Measurements from ENCODE around the gene TTC39C.

Gene TTC39C

DNA sequence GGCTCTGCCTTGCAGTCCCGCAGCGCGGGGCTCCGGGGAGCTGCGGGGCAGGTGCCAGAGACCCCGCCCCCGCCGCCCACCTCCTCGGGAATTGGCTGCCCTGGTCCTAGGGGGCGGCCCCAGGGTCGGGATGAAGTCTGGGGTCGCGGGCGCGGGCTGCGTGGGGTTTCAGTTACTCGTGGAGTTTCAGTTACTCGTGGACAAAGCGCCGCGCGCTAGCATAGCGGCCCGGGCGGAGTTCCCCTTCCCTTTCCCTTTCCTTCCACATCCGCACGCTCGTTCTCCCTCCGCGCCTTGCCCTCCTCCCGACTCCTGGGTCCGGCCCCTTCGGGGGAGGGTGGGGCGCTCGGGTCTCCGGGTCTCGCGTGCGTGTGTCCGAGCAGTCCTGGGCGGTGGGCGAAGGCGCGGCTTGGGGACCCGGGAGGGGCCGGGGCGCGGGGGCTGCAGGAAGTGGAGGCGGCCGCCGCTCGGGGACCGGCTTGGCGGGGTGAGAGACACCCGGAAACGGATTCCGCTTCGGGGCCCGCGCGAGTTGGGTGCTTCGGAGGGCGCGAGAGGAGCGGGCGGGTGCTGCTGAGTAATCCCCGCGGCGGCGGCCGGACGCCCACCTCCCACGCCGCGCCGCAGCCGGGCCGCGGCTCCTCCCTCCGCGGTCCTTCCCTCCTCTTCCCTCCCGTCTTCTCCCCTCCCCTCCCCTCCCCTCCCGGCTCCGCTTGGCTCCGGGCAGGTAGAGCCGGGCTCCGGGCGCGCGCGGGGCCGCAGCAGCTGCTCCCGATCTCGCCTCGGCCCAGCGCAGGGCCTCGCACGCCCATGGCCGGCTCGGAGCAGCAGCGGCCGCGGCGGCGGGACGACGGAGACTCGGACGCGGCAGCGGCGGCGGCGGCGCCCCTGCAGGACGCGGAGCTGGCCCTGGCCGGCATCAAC lies at the start of gene TTC39C:
Gene TTC39C, plus strand, starts transcription at position 693 of the 924 bp plus-strand sequence. Its CDS starts 118 bp downstream, at position 811.
- DNase-seq: peak; percentile 73

DNA sequence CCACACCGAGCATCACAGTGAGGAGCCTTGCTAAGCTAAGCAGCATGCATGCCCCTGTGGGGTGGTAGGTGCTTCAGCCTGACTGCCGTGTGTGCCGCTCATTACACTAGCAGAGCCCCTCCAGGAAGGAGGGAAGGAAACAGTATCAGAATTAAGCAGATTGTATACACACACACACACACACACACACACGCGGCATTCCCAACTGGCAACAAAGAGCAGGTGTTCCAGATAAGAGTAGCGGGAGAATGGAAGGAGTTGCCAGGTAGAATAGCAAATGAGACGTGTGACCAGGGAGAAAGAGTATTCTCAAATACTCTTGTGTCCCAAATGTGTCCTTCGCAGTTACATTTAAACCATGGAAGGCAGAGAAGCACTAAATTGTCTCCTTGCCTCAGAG lies 47.6 kb upstream of the TTC39C start:
- DNase-seq: no peak

DNA sequence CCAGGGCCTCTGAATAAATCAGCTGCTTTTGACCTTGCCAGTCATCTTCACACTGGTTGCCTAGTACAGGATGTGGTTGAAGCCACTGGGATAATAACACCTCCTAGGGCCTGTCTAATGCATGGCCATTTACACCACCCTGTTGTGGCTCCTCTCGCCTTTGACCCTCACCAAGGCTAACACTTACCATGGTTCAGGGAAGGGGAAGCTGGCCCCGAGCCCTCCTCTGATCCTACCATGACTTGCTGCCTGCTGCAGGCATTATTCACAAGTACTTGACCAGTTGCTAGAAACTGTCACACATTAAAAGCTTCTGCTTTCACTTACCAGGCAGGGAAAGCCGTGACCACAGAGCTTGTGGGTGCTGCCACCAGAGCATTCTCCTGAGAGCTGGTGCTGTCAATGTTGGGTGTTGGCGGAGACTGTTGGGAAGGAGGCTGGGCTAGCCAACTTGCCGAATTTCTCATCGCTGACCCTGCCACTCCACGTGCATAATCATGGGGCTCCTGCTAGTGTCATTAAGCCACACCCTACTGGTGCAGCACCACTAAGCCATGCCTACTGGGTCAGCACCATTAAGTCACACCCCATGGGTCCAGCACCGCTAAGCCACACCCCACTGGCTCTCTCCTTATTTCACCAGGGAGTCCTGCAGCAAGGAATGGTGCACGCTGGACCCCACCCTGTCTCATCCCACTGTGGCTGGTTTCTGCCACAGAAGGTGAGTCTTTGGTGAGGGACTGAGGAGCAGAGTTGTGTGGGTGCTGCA lies 47.0 kb upstream of the TTC39C start:
- no peak for DNase-seq

DNA sequence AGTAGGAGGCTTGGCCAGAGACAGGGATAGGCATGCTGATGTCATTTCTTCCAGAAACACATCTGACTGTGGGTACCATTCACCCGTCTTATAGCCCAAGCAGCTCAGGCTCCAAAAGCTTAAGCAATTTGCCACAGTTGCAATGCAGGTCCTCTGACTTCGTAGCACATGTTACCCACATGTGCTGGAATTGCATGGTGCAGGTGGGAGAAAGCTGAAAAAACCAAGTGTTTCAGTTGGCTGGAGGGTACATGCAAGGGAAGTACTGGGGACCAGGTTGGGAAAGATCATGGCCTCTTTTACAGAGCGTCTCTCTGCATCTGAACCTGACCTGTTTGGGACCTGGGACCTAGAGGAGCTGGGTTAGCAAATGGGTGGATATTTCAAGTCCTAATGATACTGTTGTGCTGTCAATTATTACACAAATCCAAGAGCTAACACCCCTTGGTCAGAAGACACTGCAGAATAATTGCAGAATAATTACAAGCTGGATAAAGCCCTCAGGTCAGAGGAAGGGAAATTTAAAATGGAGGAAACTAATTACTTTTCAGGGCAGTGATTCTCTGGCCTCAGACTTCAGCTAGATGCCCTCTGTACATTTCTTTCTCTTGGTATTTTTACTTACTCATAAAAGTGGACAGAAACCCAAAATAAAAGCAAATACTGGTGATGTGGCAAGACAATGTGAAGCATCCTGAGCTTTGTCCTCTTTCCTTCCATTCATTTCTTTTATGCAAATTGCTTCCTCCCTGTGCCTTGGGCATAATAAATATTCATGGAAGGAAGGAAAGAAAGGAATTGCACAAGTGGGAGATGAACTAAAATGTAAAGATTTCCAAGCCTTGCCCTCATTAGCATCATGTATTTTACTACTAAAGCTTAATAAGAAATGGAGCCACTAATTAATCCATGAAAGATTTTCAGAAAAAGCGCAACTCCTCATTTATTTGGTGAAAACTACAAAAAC lies 45.6 kb upstream of the TTC39C start:
- no peak for DNase-seq

DNA sequence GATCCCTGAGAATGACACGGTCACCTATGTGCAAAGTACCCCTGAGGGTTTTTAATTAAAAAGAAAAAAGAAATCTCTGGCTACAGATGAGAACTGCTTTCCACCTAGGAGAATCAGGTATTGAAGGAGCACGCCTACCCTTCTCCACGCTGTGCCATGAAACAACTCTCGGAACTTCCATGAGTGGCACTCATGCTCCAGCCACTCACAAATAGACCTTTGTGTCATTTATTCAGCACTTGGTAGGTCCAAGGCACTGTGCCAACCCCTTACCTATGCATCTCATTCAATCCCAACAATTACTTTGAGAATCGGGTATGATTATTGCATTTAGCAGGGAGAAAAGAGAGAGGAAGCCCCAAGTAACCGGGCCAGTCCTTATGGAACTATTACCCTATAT lies 44.9 kb upstream of the TTC39C start:
- DNase-seq: no peak

DNA sequence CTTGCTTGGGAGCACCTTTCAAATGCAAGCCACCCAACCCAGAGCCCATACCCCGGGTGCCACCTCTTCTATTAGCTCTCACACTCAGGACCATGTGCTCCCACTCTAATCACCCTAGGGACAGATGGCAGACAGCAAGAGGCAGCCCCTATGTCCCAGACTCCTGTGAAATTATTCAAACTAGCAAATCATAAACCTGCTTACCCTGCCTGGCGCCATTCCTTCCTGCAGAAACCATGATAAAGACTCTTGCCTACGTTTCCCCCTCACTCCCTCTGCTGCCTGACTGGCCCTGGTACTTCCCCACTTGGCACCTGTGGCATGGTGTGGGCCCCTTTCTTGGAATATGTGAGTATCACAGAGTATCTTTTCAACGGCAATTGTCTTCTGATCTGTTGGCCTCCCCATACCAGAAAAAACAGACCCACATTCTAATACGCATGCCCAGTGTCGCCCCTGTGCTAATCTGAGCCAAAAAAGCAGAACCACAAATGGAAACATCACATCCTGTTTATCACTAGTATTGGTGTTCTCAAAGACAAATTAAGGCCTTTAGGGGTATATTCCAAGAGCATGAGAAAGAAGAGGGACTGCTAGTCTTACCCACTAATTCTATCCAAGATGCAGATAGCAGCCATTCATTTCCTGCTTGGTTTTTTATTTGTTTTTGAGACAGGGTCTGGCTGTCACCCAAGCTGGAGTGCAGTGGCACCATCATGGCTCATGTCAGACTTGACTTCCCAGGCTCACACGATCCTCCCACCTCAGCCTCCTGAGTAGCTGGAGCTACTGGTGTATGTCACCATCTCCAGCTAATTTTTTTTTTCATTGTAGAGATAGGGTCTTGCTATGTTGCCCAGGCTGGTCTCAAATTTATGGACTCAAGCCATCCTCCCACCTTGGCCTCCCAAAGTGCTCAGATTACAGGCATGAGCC lies 44.1 kb upstream of the TTC39C start:
- no peak for DNase-seq

DNA sequence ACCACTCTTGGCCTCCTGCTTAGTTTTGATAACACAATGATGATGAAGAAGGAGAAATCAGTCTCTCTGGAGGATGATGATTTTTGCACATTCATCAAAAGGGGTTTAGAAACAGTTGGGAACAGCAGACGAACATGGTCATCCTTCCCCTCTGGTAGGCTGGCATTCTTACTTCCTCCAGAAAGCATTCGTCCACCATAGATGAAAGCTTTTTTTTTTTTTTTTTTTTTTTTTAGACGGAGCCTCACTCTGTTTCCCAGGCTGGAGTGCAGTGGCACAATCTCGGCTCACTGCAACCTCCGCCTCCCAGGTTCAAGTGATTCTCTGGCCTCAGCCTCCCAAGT lies 43.5 kb upstream of the TTC39C start:
- no peak for DNase-seq

DNA sequence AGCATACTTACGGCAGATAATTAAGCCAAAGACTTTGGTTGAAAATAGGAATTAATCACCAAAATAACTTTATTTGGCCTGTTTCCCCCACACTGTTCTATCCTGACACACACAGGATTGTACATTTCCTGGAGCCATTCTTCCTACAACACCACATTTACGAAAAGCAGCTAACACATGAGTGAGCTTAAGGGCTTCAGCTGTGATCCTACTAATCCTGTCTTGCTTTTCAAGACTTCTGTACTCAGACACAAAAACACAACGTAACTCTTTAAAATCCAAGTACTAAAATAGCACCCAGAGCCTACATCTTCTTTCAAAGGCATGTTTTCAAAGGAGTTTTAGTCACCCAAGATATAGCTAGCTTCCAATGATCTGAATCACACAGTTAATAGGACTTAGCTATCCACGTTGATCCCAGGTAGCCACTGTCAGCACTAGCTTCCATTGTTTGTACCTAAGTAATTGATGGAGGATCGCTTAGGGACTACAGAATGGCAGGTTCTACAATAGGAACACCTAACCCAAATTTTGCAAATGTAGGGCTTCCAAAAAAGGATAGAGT lies 42.8 kb upstream of the TTC39C start:
- DNase-seq: no peak

DNA sequence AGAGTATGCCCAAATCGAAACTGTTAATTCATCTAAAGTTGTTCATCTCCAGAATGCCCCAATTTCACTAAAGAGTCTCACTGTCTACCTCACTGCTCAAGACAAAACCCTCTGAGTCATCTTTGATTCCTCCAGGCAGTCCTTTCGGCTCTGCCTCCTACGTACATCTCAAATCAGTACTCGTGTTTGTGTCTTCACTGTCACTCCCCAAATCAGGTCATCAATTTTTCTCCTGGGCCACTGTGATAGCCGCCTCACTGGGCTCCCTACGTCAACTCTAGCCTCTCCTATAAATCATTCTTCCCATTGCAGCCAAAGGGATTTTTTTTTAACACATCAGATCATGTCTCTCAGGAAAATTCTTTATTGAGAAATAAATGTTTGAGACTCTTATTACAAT lies 42.1 kb upstream of the TTC39C start:
- DNase-seq: no peak

DNA sequence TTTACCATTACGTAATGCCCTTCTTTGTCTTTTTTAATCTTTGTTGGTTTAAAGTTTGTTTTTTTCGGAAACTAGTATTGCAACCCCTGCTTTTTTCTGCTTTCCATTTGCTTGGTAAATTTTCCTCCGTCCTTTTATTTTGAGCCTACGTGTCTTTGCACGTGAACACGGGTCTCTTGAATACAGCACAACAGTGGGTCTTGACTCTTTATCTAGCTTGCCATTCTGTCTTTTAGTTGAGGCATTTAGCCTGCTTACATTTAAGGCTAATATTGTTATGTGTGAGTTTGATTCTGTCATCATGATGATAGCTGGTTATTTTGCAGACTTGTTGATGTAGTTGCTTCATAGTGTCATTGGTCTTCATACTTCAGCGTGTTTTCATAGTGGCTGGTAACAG lies 37.5 kb upstream of the TTC39C start:
- no peak for DNase-seq

DNA sequence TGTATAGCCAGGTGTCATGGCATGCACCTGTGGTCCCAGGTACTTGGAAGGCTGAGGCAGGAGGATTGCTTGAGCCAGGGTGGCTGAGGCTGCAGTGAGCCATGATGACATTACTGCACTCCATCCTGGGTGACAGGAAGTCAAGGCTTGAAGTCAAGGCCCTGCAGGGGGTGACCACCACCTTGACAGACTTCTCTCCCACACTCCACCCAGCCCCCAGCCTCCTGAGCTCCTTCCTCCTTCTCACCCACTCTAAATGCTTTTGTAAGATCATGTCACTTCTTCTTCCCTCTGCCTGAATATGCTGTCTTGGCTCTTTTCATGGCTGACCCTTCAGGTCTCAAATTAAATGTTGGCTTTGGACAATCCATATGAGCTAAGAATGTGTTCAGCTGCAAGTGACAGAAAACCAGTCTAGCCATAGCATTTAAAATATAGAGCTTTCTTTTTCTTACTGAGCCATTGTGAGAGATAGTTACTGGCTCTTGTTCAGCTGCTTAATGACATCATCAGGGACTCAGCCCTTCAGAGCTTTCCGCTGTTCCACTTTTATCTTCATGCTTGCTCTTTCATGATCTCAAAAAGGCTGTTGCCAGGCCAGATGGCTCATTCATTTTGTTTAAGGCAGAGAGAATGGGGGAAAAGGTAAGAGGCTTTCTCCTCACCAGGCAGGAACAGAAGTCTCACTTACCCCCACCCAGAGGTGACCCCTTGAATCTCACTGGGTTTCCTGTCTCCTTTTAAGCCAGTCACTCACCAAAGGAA lies 36.7 kb upstream of the TTC39C start:
- DNase-seq: peak; percentile 5

DNA sequence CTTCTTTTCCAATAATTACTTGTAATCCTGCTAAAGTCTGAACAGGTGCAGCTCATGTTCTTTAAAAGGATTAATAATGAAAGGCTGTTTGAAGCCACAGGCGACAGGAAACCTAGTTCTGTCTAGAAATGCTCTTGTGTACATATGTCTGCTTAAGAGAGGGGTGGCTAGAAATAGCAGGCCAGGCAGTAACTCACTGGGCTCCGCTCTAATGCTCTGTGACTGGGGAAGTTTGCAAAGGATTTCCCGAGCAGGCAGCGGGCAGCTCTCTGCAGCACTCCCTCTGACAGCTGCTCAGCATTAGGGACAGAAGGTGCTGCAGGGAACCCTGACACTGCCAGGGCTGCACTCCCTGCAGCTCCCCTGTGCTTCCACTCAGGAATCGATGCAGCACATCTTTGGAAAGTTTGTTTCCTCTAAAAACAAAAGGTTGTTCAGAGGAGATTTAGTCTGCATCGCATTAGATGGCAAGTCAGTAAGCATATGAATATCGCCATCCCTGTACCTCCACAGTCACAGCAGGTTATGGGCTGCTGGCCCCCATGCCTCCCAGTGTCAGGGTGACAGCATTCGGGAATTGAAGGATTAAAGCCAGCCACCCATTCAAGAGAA lies 33.1 kb upstream of the TTC39C start:
- DNase-seq: no peak

DNA sequence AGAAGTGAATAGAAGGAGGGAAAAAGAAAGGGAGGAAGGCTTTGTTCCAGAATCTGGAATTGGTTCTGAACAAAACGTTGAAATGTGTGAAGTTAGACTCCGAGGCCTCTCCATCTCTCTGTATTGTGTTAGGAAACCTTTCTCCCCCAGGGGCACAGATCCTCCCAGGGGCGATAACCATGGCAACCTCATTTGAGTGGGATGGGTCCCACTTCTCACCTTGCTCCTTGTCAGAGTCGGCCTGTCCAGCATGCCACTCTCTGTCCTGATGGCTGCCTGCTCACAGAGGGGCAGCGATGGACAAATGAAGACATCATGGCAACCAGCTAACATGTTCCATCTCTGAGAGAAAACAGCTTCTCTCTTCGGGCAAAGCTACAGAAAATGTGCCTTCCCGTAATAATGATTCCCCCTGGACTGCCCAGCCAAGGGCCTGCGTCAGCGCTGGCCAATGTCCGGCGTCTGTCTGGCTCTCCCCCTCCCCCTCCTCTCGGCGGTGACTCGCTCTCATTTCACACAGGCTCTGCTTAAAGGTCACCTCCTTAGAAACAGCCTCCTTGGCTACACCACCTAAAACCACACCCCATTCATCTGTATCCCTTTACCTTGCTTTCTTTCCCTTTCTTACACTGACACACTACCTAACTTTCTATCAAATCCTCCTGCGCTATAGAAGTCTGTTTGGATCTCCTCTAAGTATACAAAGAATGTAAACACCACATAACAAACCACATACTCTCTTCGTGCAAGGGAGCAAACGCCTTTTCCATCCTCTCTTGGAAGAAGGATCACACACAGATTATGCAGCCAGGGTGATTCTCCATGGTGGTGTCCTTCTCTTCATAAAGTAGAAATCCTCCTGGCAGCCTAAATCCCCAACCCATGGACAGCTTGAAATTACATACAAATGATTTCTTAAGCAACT lies 32.1 kb upstream of the TTC39C start:
- DNase-seq: peak; percentile 55

DNA sequence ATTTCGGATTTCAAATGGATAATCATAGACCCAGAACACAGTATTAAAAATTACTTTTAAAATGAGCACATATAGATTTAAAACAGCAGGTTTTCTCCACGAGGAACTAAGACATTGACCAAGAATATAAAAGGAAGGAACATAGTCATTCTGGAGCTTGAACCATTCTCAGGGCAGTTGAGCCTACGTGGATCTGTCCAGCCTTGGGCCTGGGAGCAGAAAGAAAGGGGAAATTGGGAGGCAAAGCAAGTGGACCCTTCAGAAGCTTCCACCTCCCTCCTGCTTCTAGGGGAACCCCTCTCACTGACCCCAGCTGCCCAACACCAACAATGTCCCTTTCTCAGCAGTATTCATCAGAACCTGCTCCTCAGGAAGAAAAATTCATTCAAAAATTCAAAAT lies 31.4 kb upstream of the TTC39C start:
- DNase-seq: no peak

DNA sequence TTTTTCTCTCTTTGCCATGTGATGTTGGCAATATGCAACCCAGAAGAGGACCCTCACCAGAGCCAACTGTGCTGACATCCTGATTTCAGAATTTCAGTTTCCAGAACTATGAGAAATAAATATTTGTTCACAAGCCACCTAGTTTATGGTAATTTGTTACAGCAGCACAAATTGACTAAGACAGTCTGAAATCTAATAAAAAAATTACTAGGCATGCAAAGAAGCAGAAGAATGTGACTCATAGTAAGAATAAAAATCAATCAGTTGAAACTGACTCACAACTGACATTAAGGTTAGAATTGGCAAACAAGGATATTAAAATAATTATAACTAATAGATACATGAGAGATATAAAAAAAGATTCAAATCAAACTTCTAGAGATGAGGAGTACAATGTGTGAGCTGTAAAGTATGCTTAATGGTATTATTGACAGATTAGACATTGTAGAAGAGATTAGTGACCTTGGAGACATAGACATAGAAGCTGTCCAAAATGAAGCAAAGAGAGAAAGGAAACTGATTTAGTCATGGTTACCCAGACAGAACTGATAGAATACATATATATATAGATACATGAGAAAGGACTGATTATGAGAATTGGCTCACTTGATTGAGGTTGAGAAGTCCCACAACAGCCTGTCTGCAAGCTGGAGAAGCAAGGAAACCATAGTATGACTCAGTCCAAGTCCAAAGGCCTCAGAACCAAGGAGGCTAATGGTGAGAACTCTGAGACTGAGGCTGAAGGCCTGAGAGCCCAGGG lies 27.8 kb upstream of the TTC39C start:
- no peak for DNase-seq

DNA sequence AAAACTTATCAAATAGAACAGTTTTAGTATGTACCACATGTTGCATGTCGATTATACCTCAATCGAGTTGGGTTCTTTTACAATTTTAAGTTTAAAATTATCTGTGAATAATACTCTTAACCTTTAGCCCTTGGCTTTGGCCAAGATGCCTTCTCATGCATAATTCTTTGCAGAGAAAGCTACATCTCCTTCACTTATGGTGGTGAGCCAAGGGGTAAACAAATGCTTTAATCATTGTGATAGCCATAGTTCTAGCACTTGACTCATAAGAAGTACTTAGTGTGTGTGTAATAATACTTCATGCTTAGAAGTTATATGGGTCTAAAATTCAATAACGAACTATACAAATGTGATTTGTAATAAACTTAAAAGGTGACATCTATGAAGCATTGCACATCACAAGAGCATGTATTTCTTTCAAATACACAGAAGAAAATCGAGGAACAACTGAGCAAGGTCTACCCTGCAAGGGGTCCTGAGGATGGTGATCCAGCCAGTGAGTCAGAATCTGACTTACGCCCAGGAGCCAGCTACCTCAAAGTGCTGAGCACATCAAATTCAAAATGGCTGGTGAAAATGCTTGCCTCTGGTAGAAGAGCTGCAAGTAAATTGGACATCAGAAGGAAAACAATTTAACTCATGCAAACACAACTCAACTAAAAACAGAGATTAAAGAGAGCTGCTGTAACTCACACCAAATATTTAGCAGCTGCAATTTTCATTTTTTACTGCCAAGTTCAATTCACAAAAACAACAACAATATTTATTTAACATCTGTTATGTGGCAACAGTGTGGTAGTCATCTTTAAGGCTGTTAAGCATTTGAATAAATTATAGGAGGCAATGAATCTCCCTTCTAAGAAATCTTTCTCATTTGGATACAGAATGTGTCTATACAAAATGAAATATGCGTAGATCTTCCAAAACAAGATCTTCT lies 23.8 kb upstream of the TTC39C start:
- no peak for DNase-seq

Measured in fibroblast of skin of right biceps (primary cell).